HG02943 (cell line): ENCODE data around the gene SRGAP2C.
"Not testable (repeated sequence)": the region's sequence is repeated elsewhere in the genome, so short reads cannot be mapped to it uniquely, and the experiment has no call there.

Experiments
- ATAC-seq: cut with Tn5 transposase; IDR thresholded peaks from one replicate; pipeline ENCODE4 v1.9.1; 2021; ENCODE audit warnings: mild to moderate bottlenecking, low read depth, moderate library complexity; ENCODE audit not compliant: unreplicated experiment

Gene SRGAP2C

GRCh38 chr1:121226295-121226904 lies 41.6 kb downstream of the SRGAP2C start:
- not testable (repeated sequence) for ATAC-seq

GRCh38 chr1:121226925-121227324 lies 42.1 kb downstream of the SRGAP2C start:
- not testable (repeated sequence) for ATAC-seq

DNA sequence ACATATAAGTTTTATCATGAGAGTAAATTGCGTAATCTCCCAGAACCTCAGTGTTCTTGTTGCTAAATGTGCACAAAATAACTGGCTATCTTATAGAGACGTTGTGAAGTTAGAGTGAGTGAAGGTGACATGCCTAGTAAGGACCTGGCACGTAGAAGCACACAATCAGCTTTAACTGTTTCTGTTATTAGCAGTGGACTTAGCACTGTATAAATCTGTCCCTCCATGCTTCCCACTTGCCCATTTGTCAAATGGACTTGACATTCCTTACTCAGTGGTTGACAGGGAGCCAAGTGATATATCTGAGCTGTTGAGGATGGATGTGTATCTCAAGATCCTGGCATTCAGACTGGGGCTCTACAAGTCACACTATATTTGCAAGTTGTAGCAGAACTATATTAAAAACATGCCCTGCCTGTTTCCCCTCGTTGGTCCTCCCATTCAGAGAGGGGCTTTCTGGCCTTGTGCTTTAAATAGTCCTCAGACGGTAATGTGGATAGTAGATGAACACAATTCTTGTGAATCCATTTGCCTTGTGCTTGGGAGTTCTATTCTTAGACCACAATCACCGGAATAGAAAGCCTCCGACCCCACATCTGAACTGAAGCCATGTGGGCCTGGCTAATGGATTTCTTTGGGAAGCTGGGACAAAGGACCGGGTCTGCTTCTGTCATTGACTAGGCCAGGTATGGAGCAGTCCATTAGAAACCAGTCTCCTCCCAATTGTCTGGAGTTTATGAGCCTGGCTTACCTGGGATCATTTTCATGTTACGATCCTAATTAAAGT lies 43.0 kb downstream of the SRGAP2C start:
- ATAC-seq = not testable (repeated sequence)

DNA sequence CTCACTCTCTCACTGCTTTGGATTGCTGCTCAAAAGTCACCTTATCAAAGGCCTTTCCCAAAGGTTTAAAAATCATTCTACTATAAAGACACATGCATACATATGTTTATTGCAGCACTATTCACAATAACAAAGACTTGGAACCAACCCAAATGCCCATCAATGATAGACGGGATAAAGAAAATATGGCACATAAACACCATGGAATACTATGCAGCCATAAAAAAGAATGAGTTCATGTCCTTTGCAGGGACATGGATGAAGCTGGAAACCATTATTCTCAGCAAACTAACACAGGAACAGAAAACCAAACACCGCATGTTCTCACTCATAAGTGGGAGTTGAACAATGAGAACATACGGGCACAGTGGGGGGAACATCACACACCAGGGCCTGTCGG lies 45.9 kb downstream of the SRGAP2C start:
- not testable (repeated sequence) for ATAC-seq

DNA sequence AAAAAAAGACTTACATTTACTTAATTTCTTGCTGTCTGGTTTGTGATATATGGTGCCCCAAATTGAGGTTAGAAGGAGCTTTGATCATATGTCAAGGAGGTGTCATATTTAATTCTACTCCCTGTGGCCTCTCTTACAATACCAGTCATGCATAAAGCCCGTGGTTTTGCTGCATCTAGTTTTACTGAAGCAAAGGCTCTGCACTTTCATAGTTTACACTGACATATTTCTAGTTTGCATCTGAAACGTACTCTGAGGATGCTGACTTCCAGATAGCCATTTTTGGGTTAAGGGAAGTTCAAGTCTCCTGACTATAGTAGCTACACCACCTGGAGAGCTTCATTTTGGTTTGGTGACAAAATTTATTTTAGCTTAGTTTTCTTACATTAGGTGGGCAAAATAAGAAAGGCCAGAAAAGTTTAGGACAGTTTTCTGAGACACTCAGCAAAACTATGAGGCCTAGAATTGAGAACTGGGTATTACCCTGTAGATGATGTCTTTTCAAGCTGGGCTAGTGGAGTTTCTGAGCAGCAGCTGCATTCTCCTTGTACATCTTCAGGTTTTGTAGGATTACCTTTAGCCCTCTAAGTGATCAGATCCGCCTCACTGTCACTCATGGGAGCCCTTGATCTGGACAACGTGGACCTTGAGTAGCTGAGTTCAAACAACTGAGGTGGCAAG lies 47.8 kb downstream of the SRGAP2C start:
- ATAC-seq = not testable (repeated sequence)

DNA sequence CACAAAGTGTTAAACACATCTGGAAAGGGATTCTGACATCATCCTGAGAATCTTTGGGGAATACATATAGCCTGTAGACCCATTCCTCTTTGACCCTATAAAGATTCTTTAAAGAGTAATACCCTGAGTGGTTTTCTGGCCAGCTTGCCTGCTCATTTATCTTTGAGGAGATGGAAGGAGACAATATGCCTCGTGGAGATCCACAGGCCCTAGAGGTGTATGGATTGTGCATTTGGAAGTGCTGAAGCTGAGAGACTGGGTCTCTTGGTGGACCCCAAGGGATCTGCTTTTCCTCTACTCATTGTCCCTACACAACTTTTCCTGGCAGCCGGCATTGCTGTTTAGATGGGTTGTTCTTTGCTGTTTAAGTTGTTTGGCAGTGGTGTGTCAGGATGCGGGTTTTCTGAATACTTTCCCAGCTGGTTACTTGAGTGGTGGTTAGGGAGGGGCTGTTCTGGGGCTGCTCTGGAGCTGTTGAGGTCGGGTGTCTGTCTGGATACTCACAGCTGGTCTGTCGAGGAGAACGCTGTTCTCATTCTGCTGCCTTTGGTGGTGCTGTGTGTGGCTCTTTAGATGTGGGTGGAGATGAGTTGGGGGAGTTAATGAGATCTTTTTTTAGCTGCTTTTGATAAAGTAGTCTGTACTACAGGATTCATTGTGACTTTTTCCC lies 49.5 kb downstream of the SRGAP2C start:
- not testable (repeated sequence) for ATAC-seq

DNA sequence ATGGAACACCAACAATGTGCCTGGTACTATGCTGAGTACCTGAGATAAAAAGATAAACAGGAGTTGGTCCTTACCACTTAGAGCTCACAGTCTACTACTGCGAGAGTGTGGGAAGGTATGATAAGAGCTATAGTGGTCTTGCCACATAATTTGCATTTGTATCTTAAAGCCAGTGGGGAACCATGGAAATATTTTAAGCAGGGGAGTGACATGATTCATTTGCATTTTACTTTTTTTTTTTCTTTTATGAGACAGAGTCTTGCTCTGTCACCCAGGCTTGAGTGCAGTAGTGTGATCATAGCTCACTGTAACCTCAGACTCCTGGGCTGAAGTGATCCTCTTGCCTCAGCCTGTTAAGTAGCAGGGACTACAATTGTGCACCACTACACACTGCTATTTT lies 53.6 kb downstream of the SRGAP2C start:
- not testable (repeated sequence) for ATAC-seq

DNA sequence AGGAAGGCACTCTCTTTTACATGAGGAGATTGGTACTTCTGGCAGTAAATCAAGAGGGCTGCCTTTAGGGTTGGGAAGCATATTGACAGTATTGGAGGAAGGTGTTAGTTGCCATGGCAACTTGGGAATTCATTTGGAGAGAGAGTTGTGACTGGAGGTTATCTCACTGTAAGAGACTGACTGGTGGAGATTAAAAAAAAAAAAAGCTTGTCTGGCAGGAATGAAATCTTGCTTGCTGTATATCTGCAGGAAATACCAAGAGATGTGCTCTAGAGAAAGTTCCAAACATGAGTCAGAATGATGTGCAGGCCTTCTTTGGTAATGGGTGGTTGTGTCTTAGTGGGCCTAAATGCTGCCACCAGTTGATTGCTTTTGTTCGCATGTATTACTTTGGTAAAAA lies 59.1 kb downstream of the SRGAP2C start:
- not testable (repeated sequence) for ATAC-seq

DNA sequence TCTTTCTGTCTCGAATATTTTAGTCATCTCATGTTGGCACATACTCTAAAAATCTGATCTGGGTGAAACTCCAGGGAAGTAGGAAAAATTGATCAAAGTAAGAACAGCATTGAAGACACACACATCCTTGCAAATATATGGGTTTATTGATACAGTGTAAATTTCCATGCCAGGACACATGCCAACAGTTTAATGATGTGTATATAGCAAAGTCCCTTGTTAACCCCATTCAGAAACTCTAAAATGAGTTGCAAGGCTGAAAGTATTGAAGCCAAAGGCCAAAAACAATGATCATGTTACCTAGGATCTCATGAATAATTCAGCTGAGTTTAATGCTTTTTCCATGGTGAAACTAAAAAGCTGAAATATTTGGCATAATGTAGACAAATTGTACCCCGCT lies 61.6 kb downstream of the SRGAP2C start:
- not testable (repeated sequence) for ATAC-seq

- ATAC-seq = not testable (repeated sequence)
Observed at GRCh38 chr1:121252656-121253055, 67.9 kb downstream of the SRGAP2C start.

GRCh38 chr1:121254618-121255017 lies 69.8 kb downstream of the SRGAP2C start:
- not testable (repeated sequence) for ATAC-seq

DNA sequence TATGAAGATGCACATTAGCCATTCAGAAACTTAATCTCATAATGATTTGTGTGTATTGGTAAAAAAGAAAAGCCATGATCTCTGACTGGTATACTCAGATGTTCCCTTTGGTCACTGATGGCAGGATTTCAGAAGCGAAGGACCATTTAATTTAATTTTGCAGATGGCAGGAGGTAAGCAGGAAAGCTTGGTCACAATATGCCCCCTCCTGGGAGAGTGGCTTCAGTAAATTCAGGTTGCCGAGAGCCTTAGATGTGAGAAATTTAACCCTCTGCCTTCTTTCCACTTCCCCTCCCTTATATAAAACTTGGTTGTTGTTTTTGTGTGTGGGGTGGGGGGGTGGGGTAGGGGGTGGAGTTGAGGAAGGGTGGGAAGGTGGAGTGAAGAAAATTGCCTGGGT lies 72.9 kb downstream of the SRGAP2C start:
- not testable (repeated sequence) for ATAC-seq

DNA sequence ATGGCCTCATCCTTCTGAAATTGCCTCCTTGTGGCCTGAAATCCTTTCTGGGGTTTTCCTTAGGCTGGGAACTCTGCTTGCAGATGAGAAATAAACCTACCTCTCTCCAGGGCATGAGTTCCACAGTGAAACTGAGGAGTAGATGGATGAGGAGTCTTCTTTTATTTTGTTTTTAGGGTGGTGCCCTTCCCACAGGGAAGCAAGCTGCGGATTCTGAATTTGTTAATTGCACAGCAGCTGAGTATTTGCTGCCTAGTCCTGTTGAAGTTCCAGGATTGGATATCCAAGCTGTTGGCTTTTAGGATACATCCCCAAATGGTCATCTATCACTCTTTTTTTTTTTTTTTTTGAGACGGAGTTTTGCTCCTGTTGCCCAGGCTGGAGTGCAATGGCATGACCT lies 73.4 kb downstream of the SRGAP2C start:
- not testable (repeated sequence) for ATAC-seq

DNA sequence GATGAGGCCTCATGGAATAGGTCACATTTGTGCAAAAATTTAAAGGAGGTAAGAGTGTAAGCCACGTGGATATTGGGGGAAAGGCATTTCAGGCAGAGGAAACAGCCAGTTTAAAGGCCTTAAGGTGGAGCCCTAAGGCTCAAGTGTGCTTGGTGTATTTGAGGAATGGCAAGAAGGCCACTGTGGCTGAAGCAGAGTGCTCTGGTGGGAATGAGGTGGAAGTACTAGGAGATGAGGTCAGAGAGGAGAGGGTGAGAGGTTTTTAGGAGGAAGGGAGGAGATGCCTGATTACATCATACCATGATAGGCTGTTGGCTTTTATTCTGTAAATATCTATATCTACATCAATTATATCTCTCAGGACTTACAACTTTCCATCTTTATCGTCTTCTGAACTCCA lies 75.4 kb downstream of the SRGAP2C start:
- ATAC-seq = not testable (repeated sequence)

DNA sequence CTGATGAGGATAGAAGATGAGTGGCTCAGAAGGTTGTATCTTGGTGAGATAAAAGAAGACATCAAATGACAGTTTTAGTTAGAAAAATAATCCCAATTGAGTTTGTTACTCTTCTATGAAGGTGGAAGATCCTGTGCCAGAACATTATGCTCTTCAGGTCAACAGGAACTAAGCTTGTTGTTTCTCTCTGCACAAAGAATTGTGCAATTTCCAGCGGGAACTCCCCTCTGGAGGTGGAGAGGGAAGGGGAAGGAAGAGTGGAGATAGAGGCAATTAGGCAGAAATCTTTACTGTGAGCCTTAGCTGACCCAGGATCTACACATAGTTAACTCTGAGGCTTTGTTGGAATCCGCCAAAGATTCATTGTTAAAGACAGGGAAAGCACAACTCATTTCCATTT lies 77.4 kb downstream of the SRGAP2C start:
- not testable (repeated sequence) for ATAC-seq

GRCh38 chr1:121263789-121264244 lies 79.0 kb downstream of the SRGAP2C start:
- ATAC-seq = not testable (repeated sequence)

GRCh38 chr1:121267072-121267471 lies 82.3 kb downstream of the SRGAP2C start:
- ATAC-seq = not testable (repeated sequence)

DNA sequence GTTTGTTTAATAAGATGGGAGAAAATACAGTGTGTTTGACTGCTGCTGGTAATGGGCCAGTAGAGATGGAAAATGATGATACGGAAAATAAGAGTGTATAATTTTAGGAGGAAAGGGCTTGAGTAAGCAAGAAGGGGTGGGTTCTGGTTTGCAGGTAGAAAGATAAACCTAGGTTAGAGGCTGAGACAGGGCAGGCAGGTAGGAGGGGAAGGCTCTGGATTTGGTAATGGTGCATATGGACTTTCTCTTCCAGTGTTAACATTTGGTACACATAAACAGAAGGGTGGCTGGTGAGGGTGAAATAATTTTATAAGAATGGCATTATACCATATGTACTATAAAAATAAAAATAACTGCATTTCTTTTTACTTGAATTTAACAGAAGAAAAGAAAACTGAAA lies 84.5 kb downstream of the SRGAP2C start:
- not testable (repeated sequence) for ATAC-seq

DNA sequence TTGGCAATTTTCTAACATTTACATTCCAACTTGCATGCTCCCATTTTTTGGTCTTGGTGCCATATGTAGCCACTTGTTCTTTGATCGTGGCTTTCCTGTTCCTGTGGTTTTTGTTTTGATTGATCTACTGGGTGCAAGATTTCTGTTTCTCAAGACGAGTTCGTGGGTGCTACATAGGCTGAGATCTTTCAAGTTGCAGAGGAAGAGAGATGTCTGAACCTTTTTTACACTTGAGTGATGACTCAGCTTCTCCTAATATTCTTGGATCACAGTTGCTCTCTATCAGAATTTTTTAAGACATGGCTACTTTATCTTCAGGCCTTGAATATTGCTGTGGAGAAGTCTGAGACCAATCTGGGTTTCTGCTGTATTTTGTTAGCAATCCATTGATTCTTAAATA lies 85.2 kb downstream of the SRGAP2C start:
- ATAC-seq = not testable (repeated sequence)

DNA sequence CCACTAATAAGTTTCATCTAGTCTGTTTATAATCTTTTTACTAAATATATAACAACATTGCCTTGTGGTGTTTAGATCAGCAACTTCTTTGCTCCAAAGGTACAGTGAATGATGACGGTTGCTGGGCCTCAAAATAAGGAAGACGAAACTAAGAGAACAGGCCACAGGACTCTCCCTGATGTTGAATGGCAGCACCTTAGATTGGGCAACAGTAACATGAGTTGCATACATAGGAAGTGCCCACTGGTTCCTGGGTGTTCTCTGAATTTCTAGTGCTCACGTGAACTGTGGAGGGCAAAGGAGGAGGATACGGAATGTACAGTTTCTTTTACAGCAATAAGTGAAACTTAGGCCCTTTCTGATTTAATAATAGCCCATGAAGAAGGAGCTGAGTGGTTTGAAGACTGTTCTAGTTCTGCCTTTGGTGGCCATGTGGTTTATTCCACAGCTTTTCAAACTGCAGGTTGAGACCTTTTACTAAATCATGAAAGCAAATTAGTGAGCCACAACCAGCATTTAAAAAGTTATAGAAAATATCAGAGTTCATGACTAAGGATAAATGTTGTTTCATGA lies 86.5 kb downstream of the SRGAP2C start:
- ATAC-seq = peak; percentile 51
